Measurements from ENCODE around the gene CBFA2T2. TPM values are rescaled to one million over a fixed set of nuclear protein-coding genes. Genes with fewer than 3 reads are reported as not detected.

Gene CBFA2T2
- total RNA-seq, 1 donor from 2014 or later: 17.5 TPM

DNA sequence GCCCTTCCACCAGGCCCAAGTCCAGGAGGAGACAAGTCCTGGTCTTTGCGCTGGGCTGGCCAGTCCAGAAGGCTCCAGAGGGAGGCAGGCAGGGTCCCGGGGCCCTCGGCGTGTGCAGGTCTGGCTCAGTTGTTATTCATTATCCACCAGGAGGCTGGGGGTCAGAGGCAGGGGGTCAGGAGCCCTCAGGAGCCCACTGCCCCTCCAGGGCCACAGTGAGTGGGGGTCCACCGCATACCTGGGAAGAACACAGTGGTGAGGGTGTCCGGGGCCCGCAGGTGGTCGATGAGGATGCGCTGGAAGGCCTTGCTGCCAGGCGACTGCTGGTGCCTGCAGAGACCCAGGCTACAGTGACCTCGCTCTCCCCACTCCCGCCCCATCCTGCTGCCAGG lies 167.8 kb downstream of the CBFA2T2 start:
- TF ChIP-seq, protein P1, sequence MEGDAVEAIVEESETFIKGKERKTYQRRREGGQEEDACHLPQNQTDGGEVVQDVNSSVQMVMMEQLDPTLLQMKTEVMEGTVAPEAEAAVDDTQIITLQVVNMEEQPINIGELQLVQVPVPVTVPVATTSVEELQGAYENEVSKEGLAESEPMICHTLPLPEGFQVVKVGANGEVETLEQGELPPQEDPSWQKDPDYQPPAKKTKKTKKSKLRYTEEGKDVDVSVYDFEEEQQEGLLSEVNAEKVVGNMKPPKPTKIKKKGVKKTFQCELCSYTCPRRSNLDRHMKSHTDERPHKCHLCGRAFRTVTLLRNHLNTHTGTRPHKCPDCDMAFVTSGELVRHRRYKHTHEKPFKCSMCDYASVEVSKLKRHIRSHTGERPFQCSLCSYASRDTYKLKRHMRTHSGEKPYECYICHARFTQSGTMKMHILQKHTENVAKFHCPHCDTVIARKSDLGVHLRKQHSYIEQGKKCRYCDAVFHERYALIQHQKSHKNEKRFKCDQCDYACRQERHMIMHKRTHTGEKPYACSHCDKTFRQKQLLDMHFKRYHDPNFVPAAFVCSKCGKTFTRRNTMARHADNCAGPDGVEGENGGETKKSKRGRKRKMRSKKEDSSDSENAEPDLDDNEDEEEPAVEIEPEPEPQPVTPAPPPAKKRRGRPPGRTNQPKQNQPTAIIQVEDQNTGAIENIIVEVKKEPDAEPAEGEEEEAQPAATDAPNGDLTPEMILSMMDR (IDR thresholded peaks at IDR 0.05; ENCODE audit: unreplicated experiment): no peak
- Mint-ChIP-seq H3K36me3 (ENCODE audit: low read depth, unreplicated experiment) (no peaks in the 10 kb centered on the region), H3K4me3 (ENCODE audit: unreplicated experiment) (no peak overlapping the region), H3K4me1 (ENCODE audit: unreplicated experiment) (peaks cover 5% of the 10 kb centered on the region), H3K27ac (ENCODE audit: unreplicated experiment) (no peak overlapping the region), H3K9me3 (ENCODE audit: unreplicated experiment) (no peaks in the 10 kb centered on the region), H3K27me3 (ENCODE audit: unreplicated experiment) (peaks cover 15% of the 10 kb centered on the region)
- DNase-seq (ENCODE audit: low spot score): no peak

DNA sequence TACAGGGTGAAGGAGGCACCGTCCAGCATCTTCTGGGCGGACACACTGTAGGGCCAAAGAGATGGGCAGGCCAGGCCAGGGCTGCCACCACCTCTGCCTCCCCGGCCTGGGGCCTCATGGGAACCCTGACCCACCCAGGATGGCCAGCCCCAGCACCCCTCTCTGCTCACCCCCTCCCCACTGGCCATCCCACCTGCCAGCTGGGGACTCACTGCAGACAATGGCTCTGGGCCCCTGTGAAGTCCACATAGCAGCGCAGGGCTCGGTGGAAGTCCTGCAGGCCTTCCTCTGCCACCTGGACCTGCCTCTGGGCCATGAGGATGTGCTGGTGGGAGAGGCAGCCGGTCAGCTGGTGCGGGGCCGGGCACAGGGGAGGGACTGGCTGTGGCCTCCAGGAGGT lies 168.6 kb downstream of the CBFA2T2 start:
- no peak overlapping the region for H3K4me3 Mint-ChIP-seq (ENCODE audit: unreplicated experiment)
- H3K27ac Mint-ChIP-seq (ENCODE audit: unreplicated experiment): no peak overlapping the region
- H3K9me3 Mint-ChIP-seq (ENCODE audit: unreplicated experiment): no peaks in the 10 kb centered on the region
- H3K27me3 Mint-ChIP-seq (ENCODE audit: unreplicated experiment): peaks cover 16% of the 10 kb centered on the region
- TF ChIP-seq, protein P1 (IDR thresholded peaks at IDR 0.05; ENCODE audit: unreplicated experiment): no peak
- H3K36me3 Mint-ChIP-seq (ENCODE audit: low read depth, unreplicated experiment): no peaks in the 10 kb centered on the region
- peaks cover 7% of the 10 kb centered on the region for H3K4me1 Mint-ChIP-seq (ENCODE audit: unreplicated experiment)
- no peak for DNase-seq (ENCODE audit: low spot score)

GRCh38 chr20:33658929-33659328 lies 169.0 kb downstream of the CBFA2T2 start:
- no peaks in the 10 kb centered on the region for H3K9me3 Mint-ChIP-seq (ENCODE audit: unreplicated experiment)
- H3K4me1 Mint-ChIP-seq (ENCODE audit: unreplicated experiment): peaks cover 7% of the 10 kb centered on the region
- TF ChIP-seq, protein P1 (IDR thresholded peaks at IDR 0.05; ENCODE audit: unreplicated experiment): no peak
- peaks cover 16% of the 10 kb centered on the region for H3K27me3 Mint-ChIP-seq (ENCODE audit: unreplicated experiment)
- H3K36me3 Mint-ChIP-seq (ENCODE audit: low read depth, unreplicated experiment): no peaks in the 10 kb centered on the region
- H3K27ac Mint-ChIP-seq (ENCODE audit: unreplicated experiment): no peak overlapping the region
- peak overlapping the region; percentile 39 for H3K4me3 Mint-ChIP-seq (ENCODE audit: unreplicated experiment)
- no peak for DNase-seq (ENCODE audit: low spot score)

DNA sequence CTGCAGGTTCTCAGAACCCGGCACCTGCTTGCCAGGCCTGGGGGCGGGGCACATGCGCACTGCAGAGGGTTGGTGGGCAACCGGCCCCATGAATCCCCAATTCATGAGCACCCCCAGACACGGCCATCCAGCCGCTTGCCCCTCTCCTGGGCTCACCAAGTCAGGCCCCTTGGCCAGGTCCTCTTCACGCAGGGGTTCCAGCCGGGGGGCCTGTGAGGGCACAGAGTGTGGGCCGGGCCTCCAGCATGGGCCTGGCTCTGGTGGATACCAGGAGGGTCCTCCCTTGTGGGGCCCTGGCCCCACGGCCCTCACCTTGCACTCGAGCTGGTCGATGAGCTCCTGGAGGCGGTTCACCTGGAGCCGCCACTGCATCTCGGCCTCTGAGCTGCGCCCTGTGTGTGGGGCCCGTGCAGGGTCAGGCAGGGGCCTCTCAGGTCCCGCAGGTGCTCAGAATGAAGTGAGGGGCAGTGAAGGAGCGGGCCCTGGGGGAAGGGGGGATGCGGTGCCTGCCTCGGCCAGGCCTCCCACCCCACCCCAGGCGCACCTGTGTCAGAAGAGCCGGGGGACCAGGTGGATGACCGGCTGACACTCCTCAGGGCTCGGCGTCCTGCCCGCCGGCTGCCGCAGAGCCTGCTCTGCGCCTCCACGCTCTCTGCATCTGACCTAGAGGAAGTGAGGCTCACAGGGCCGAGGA lies 169.6 kb downstream of the CBFA2T2 start:
- Mint-ChIP-seq H3K27me3 (ENCODE audit: unreplicated experiment) (peaks cover 19% of the 10 kb centered on the region), H3K9me3 (ENCODE audit: unreplicated experiment) (no peaks in the 10 kb centered on the region), H3K4me1 (ENCODE audit: unreplicated experiment) (peaks cover 9% of the 10 kb centered on the region), H3K4me3 (ENCODE audit: unreplicated experiment) (no peak overlapping the region), H3K36me3 (ENCODE audit: low read depth, unreplicated experiment) (no peaks in the 10 kb centered on the region), H3K27ac (ENCODE audit: unreplicated experiment) (no peak overlapping the region)
- TF ChIP-seq, protein P1 (IDR thresholded peaks at IDR 0.05; ENCODE audit: unreplicated experiment): no peak
- DNase-seq (ENCODE audit: low spot score): no peak

DNA sequence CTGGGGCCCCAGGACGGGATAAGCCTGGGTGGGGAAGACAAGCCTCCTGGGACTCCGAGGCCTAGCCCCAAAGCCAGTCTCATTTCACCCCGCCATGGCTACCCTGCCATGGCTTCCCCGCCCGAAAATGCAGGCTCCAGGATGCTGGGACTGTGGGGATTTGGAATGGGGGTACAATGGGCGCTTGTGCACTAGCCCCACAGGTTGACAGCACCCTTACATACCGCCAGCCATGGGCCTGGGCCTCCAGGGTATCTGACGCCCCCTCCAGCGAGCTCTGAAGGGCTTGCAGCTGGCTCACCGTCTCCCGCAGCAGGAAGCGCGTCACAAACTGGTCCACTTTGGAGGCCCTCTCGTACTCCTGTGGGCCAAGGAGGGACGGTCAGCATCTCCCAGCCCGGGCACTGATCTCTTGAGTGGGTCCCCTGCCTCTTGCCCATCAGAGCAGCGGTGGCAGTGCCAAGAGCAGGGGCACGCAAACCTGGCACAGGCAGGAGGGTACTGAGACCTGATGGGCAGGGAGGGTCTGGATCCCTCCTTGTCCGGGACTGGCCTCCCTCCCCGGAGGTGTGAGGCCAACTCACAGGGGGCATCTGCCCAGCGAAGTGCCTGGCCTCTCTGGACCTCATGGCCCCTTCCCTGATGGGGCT lies 170.3 kb downstream of the CBFA2T2 start:
- no peak for DNase-seq (ENCODE audit: low spot score)
- Mint-ChIP-seq H3K4me3 (ENCODE audit: unreplicated experiment) (no peak overlapping the region), H3K27me3 (ENCODE audit: unreplicated experiment) (peaks cover 24% of the 10 kb centered on the region), H3K9me3 (ENCODE audit: unreplicated experiment) (no peaks in the 10 kb centered on the region), H3K27ac (ENCODE audit: unreplicated experiment) (no peak overlapping the region), H3K36me3 (ENCODE audit: low read depth, unreplicated experiment) (no peaks in the 10 kb centered on the region), H3K4me1 (ENCODE audit: unreplicated experiment) (peaks cover 12% of the 10 kb centered on the region)
- TF ChIP-seq, protein P1 (IDR thresholded peaks at IDR 0.05; ENCODE audit: unreplicated experiment): no peak

Data from endothelial cell (in vitro differentiated cells).